Peyer's patch (tissue), 4 donors: ENCODE data around the gene HOXC11. TPM values are rescaled to one million over a fixed set of nuclear protein-coding genes. Genes with fewer than 3 reads are reported as not detected.
A peak's percentile ranks its signal among the peaks of the same experiment; 100 is the strongest.

Experiments
- DNase-seq, 3 donors: peaks; one replicate each; pipeline ENCODE4 v3.0.0-alpha.2; 2017 to 2019
- H3K27ac ChIP-seq, 4 donors: fragments of 200-600 bp; sonication (generic); one replicate each; pipeline ENCODE4 v1.5.1; 2016 to 2019
- H3K27me3 ChIP-seq, 2 donors: fragments of 200-600 bp; sonication (generic); one replicate each; pipeline ENCODE4 v1.5.1; 2019
- H3K36me3 ChIP-seq, 3 donors: fragments of 200-600 bp; sonication (generic); one replicate each; pipeline ENCODE4 v1.5.1; 2016 to 2019
- H3K4me1 ChIP-seq, 4 donors: fragments of 200-600 bp; sonication (generic); one replicate each; pipeline ENCODE4 v1.5.1; 2016 to 2019
- H3K4me3 ChIP-seq, 4 donors: fragments of 200-600 bp; sonication (generic); 1 replicate in 3 of 4; 2 replicates in 1 of 4; pipeline ENCODE4 v1.5.1; 2016 to 2019; ENCODE audit warnings: mild to moderate bottlenecking in 1 of 4
- H3K9me3 ChIP-seq, 4 donors: fragments of 200-600 bp; sonication (generic); one replicate each; pipeline ENCODE4 v1.5.1; 2016 to 2019; ENCODE audit warnings: mild to moderate bottlenecking in 1 of 4
- POLR2A ChIP-seq, 2 donors: fragments of 450-650 bp; IDR thresholded peaks; one replicate each; pipeline ENCODE4 v1.5.1; 2017; ENCODE audit warnings: antibody characterized with exemption in 2 of 2, mild to moderate bottlenecking in 2 of 2, moderate library complexity in 2 of 2
- total RNA-seq, 4 donors: library from RNA; depleted of rRNA; stranded (reverse); fragments of >200 nt; gene quantifications; one replicate each; pipeline ENCODE4 v1.1.0, GENCODE V29; 2016
- TF ChIP-seq, protein P1 (sequence below), 6 experiments: fragments of 450-650 bp in 4 of 6; fragments of 200-600 bp in 2 of 6; sonication (generic) in 1 of 6; IDR thresholded peaks; one replicate each; pipeline ENCODE4 v1.5.1; 2017 to 2019; ENCODE audit warnings: antibody characterized with exemption in 6 of 6, mild to moderate bottlenecking in 3 of 6, moderate library complexity in 1 of 6

HOXC11 gene
- total RNA-seq, 4 donors from 2014 or later, result 0.40 to 0.76 (median 0.70) TPM; not detected in 1

DNA sequence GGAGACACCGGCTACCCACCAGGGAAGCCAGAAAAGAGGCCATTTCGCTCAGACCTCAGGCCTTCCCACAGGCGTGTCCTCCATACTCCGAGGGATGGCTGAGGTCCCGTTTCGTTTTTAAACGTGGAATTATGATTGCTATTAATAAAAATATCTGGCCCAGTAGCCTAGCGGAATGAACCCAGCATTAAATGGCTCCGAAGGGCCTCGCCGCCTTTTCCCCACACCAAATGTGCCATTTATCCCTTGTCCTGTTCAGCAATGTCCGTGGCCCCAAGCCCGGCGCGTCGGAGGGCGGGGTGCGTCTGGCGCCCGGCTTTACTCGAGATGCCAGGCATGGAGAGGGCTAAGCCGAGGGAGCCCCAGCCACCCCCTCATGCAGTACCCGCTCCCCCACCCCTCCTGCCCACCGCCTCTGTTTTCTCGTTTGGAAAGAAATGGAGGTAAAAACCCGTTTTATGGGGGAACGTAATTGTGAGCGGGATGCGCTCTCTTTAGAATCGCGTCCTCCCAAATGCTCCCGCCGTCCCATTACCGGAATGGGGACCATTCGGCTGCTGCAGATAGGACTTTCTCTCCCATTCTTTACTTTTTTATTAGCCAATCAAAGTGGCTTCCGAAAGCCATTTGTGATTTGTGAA is 41.6 kb downstream of the HOXC11 start:
- TF ChIP-seq, protein P1, sequence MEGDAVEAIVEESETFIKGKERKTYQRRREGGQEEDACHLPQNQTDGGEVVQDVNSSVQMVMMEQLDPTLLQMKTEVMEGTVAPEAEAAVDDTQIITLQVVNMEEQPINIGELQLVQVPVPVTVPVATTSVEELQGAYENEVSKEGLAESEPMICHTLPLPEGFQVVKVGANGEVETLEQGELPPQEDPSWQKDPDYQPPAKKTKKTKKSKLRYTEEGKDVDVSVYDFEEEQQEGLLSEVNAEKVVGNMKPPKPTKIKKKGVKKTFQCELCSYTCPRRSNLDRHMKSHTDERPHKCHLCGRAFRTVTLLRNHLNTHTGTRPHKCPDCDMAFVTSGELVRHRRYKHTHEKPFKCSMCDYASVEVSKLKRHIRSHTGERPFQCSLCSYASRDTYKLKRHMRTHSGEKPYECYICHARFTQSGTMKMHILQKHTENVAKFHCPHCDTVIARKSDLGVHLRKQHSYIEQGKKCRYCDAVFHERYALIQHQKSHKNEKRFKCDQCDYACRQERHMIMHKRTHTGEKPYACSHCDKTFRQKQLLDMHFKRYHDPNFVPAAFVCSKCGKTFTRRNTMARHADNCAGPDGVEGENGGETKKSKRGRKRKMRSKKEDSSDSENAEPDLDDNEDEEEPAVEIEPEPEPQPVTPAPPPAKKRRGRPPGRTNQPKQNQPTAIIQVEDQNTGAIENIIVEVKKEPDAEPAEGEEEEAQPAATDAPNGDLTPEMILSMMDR (IDR thresholded peaks at IDR 0.05), result no peak
- TF ChIP-seq POLR2A (IDR thresholded peaks at IDR 0.05), result no peak
- H3K4me1 ChIP-seq, result peaks cover 0 to 26% (median 5%) of the 10 kb centered on the region in 4 donors
- no peak for DNase-seq
- no peaks in the 10 kb centered on the region for H3K9me3 ChIP-seq
- peak overlapping the region in 2 of 4 donors; percentile 29 to 37 for H3K4me3 ChIP-seq
- peaks cover 0 to 31% of the 10 kb centered on the region in 2 donors for H3K27me3 ChIP-seq
- no peaks in the 10 kb centered on the region for H3K36me3 ChIP-seq
- H3K27ac ChIP-seq, result peak overlapping the region; percentile 38 to 85 (median 66)

DNA sequence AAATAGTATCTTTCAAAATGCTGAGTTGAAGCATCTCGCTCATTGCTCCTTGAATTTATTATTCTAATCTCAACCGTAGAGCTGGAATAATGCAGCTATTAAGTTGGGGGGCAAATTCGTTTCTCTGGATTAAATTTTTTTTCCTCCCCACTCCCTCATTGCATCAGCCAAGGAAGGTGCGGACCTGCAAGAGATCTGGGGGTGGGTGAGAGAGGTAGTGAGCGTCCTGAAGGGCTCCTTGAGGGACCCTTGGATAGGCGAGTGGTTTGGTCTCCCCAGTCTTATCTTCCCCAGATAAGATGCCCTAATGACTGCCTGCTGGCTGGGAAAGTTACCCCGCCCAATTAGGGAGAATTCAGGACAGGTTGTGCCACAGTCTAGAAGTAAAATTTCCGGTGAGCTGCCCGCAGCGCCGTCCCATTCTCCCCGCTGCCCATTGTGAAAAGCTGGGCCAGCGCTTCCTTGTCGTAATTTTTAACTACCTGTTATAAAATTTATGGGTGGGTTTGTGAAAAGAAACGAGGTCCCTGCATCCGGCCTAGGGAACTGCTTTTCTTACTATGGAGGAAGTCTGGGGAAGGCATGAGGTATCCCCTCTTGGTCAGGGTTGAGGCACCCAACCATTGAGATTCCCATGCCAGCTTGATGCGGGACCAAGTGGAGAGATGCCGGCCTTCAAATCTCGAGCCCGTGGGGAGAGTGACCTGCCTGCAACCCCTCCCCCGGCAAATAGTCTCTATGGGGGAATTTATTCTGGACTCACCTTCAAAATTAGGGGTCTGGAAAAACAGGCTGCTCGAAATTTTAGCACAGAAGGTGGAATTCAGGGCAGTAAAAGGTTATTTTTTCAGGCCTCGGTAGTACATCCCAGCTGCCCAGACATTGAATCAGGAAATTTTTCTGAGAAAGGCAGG is 42.3 kb downstream of the HOXC11 start:
- H3K4me1 ChIP-seq, result peaks cover 0 to 26% (median 5%) of the 10 kb centered on the region in 4 donors
- no peak overlapping the region for H3K4me3 ChIP-seq
- no peak for DNase-seq
- H3K27ac ChIP-seq, result peak overlapping the region in 2 of 4 donors; percentile 81 to 94
- no peak for TF ChIP-seq POLR2A (IDR thresholded peaks at IDR 0.05)
- TF ChIP-seq, protein P1 (IDR thresholded peaks at IDR 0.05), result no peak
- peaks cover 0 to 24% of the 10 kb centered on the region in 2 donors for H3K27me3 ChIP-seq
- H3K9me3 ChIP-seq, result no peaks in the 10 kb centered on the region
- H3K36me3 ChIP-seq, result no peaks in the 10 kb centered on the region

DNA sequence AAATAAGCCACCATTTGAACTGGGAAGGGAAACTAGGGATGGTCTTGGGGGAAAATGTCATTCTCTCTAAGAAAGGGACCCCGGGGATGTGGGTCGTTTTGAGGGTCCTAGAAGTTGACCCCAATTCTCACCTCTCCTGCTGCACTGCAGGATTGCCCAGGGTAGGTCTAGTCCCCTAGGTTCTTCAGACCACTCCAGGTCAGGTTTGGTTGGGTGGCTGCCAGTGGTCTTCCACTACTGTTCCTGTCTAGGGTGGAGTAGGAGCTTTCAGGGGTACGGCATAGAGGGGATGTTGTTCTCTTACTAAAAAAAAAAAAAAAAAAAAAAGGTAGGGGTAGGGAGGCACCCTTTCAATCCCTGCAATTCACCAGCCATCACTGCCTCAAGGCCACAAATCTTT is 43.1 kb downstream of the HOXC11 start:
- H3K4me1 ChIP-seq, result peaks cover 0 to 26% (median 5%) of the 10 kb centered on the region in 4 donors
- no peaks in the 10 kb centered on the region for H3K9me3 ChIP-seq
- peak overlapping the region; percentile 38 to 94 (median 82) for H3K27ac ChIP-seq
- H3K27me3 ChIP-seq, result peaks cover 0 to 16% of the 10 kb centered on the region in 2 donors
- H3K4me3 ChIP-seq, result peak overlapping the region in 2 of 4 donors; percentile 45 to 56
- no peaks in the 10 kb centered on the region for H3K36me3 ChIP-seq
- TF ChIP-seq, protein P1 (IDR thresholded peaks at IDR 0.05), result no peak
- no peak for TF ChIP-seq POLR2A (IDR thresholded peaks at IDR 0.05)
- DNase-seq, result no peak

DNA sequence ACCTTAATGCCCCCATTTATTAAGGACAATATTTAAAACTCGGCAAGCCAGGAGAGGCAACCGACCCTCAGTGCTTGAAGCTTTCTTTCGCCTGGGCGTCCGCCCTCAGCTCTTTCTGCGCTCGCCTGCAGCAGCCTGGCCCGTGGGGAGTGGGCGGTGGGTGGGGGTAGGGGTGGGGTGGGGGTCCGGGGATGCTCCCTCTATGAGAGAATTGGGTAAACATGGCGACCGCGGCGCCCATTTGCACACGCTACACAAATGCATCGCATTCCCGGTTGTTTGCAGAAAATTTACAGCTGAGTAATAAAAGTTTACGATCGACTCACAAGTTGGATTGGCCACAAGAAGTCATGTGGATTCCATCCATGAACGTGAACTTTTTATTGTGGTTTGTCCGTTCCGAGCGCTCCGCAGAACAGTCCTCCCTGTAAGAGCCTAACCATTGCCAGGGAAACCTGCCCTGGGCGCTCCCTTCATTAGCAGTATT is 43.6 kb downstream of the HOXC11 start:
- H3K4me1 ChIP-seq, result peaks cover 0 to 24% (median 5%) of the 10 kb centered on the region in 4 donors
- no peaks in the 10 kb centered on the region for H3K36me3 ChIP-seq
- peaks cover 0 to 15% of the 10 kb centered on the region in 2 donors for H3K27me3 ChIP-seq
- peak in 1 of 3 donors; percentile 51 for DNase-seq
- TF ChIP-seq, protein P1 (IDR thresholded peaks at IDR 0.05), result no peak
- no peak for TF ChIP-seq POLR2A (IDR thresholded peaks at IDR 0.05)
- H3K9me3 ChIP-seq, result no peaks in the 10 kb centered on the region
- peak overlapping the region; percentile 76 to 94 (median 82) for H3K27ac ChIP-seq
- peak overlapping the region; percentile 34 to 56 (median 47) for H3K4me3 ChIP-seq

DNA sequence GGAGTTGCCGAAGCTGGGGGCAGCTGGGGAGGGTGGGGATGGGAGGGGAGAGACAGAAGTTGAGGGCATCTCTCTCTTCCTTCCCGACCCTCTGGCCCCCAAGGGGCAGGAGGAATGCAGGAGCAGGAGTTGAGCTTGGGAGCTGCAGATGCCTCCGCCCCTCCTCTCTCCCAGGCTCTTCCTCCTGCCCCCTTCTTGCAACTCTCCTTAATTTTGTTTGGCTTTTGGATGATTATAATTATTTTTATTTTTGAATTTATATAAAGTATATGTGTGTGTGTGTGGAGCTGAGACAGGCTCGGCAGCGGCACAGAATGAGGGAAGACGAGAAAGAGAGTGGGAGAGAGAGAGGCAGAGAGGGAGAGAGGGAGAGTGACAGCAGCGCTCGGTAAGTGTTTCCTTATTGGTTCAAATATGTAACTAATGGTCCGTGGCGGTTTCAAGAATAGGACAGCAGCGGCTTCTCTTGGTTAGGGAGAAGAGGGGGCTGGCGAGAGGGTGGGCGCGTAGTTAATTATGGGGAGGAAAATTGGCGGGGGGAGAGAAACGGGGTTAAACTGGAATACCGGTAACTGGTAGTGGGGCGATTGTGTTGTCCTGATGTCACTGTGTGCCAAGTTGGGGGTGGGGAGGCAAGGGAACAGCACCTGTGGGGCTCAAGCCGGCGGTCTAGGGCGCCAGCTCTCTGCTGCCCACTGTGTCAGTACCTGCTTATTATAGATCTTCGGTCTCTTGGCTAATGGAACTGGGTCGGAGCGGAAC is 44.3 kb downstream of the HOXC11 start:
- no peaks in the 10 kb centered on the region for H3K9me3 ChIP-seq
- no peak for DNase-seq
- H3K27ac ChIP-seq, result peak overlapping the region; percentile 76 to 94 (median 82)
- H3K36me3 ChIP-seq, result no peaks in the 10 kb centered on the region
- H3K4me1 ChIP-seq, result peaks cover 0 to 18% (median 5%) of the 10 kb centered on the region in 4 donors
- peaks cover 0 to 15% of the 10 kb centered on the region in 2 donors for H3K27me3 ChIP-seq
- TF ChIP-seq POLR2A (IDR thresholded peaks at IDR 0.05), result no peak
- TF ChIP-seq, protein P1 (IDR thresholded peaks at IDR 0.05), result no peak
- peak overlapping the region; percentile 34 to 56 (median 47) for H3K4me3 ChIP-seq
